Dendritic cell treated with granulocyte-macrophage colony-stimulating factor and Interleukin-4, amounts not matched to agents 40 ng/mL and 50 ng/mL, for 4 days (primary cell): Measurements from ENCODE around the gene NXN.
"Not testable (repeated sequence)": the region's sequence is repeated elsewhere in the genome, so short reads cannot be mapped to it uniquely, and the experiment has no call there.

Experiments
- H3K27ac Mint-ChIP-seq: one replicate; pipeline ENCODE4 v1.8.0; 2022; ENCODE audit warnings: mild to moderate bottlenecking, mixed read lengths
- H3K27me3 Mint-ChIP-seq: one replicate; pipeline ENCODE4 v1.8.0; 2022; ENCODE audit warnings: mild to moderate bottlenecking, mixed read lengths
- H3K36me3 Mint-ChIP-seq: one replicate; pipeline ENCODE4 v1.8.0; 2022; ENCODE audit warnings: low read depth, mixed read lengths
- H3K4me1 Mint-ChIP-seq: one replicate; pipeline ENCODE4 v1.8.0; 2022; ENCODE audit warnings: low read depth, mixed read lengths
- H3K4me3 Mint-ChIP-seq: one replicate; pipeline ENCODE4 v1.8.0; 2022; ENCODE audit warnings: mild to moderate bottlenecking, moderate library complexity, mixed read lengths
- H3K9me3 Mint-ChIP-seq: one replicate; pipeline ENCODE4 v1.8.0; 2022; ENCODE audit warnings: mixed read lengths
- intact Hi-C: fragments of 100-400 bp; cut with micrococcal nuclease; formaldehyde crosslinking; loops from one replicate; pipeline ENCODE4 v1.15.0; 2022

NXN gene

GRCh38 chr17:800446-801242 is 178.9 kb downstream of the NXN start:
- peaks cover 2% of the 10 kb centered on the region for H3K27me3 Mint-ChIP-seq
- H3K4me3 Mint-ChIP-seq, result no peak overlapping the region
- no peaks in the 10 kb centered on the region for H3K4me1 Mint-ChIP-seq
- H3K9me3 Mint-ChIP-seq, result no peaks in the 10 kb centered on the region
- intact Hi-C loops, result no loop called here
- no peak overlapping the region for H3K27ac Mint-ChIP-seq
- H3K36me3 Mint-ChIP-seq, result no peaks in the 10 kb centered on the region

- H3K36me3 Mint-ChIP-seq, result no peaks in the 10 kb centered on the region
- peaks cover 9% of the 10 kb centered on the region for H3K4me1 Mint-ChIP-seq
- H3K27ac Mint-ChIP-seq, result no peak overlapping the region
Observed at GRCh38 chr17:799261-799660, 180.3 kb downstream of the NXN start.

GRCh38 chr17:798246-798645 is 181.3 kb downstream of the NXN start:
- H3K9me3 Mint-ChIP-seq, result no peaks in the 10 kb centered on the region
- intact Hi-C loops, result no loop called here
- peaks cover 4% of the 10 kb centered on the region for H3K27me3 Mint-ChIP-seq
- no peak overlapping the region for H3K4me3 Mint-ChIP-seq
- no peak overlapping the region for H3K27ac Mint-ChIP-seq
- H3K4me1 Mint-ChIP-seq, result peaks cover 9% of the 10 kb centered on the region
- H3K36me3 Mint-ChIP-seq, result peaks cover 2% of the 10 kb centered on the region

More at GRCh38 chr17:799261-799660, 180.3 kb downstream of the NXN start:
- Mint-ChIP-seq H3K27me3 (peaks cover 4% of the 10 kb centered on the region), H3K4me3 (no peak overlapping the region), H3K9me3 (no peaks in the 10 kb centered on the region)
- intact Hi-C loops, result no loop called here

- peaks cover 4% of the 10 kb centered on the region for H3K27me3 Mint-ChIP-seq
- H3K4me3 Mint-ChIP-seq, result no peak overlapping the region
- intact Hi-C loops, result no loop called here
- no peaks in the 10 kb centered on the region for H3K9me3 Mint-ChIP-seq
- peaks cover 9% of the 10 kb centered on the region for H3K4me1 Mint-ChIP-seq
- peaks cover 12% of the 10 kb centered on the region for H3K36me3 Mint-ChIP-seq
- H3K27ac Mint-ChIP-seq, result no peak overlapping the region
Observed at GRCh38 chr17:797236-797840, 182.2 kb downstream of the NXN start.

- no peaks in the 10 kb centered on the region for H3K9me3 Mint-ChIP-seq
Observed at GRCh38 chr17:796609-797008, 183.0 kb downstream of the NXN start.

GRCh38 chr17:795721-796120 is 183.9 kb downstream of the NXN start:
- no peak overlapping the region for H3K27ac Mint-ChIP-seq
- H3K4me1 Mint-ChIP-seq, result peaks cover 9% of the 10 kb centered on the region
- H3K36me3 Mint-ChIP-seq, result peaks cover 28% of the 10 kb centered on the region
- peaks cover 2% of the 10 kb centered on the region for H3K27me3 Mint-ChIP-seq
- no peak overlapping the region for H3K4me3 Mint-ChIP-seq
- no peaks in the 10 kb centered on the region for H3K9me3 Mint-ChIP-seq
- intact Hi-C loops, result loop anchor here (1.0 kb wide), 1 partner anchor 186 kb away; no protein-coding TSS in a partner anchor

More at GRCh38 chr17:796609-797008, 183.0 kb downstream of the NXN start:
- Mint-ChIP-seq H3K4me1 (peaks cover 9% of the 10 kb centered on the region), H3K4me3 (no peak overlapping the region), H3K36me3 (peaks cover 19% of the 10 kb centered on the region), H3K27ac (no peak overlapping the region), H3K27me3 (peaks cover 4% of the 10 kb centered on the region)
- intact Hi-C loops, result no loop called here

GRCh38 chr17:795276-795675 is 184.3 kb downstream of the NXN start:
- Mint-ChIP-seq H3K4me3 (no peak overlapping the region), H3K36me3 (peaks cover 32% of the 10 kb centered on the region), H3K4me1 (peaks cover 9% of the 10 kb centered on the region), H3K9me3 (no peaks in the 10 kb centered on the region), H3K27me3 (peaks cover 2% of the 10 kb centered on the region), H3K27ac (no peak overlapping the region)
- intact Hi-C loops, result loop anchor here (1.0 kb wide), 1 partner anchor 186 kb away; no protein-coding TSS in a partner anchor

- Mint-ChIP-seq H3K4me1 (peaks cover 9% of the 10 kb centered on the region), H3K9me3 (no peaks in the 10 kb centered on the region), H3K27ac (no peak overlapping the region), H3K36me3 (peaks cover 36% of the 10 kb centered on the region), H3K4me3 (peak overlapping the region; percentile 53), H3K27me3 (peaks cover 2% of the 10 kb centered on the region)
- intact Hi-C loops, result loop anchor here (1.0 kb wide), 1 partner anchor 186 kb away; no protein-coding TSS in a partner anchor
Observed at GRCh38 chr17:794876-795275, 184.7 kb downstream of the NXN start.

GRCh38 chr17:792277-792676 is 187.3 kb downstream of the NXN start:
- Mint-ChIP-seq H3K4me3 (no peak overlapping the region), H3K27ac (no peak overlapping the region), H3K9me3 (no peaks in the 10 kb centered on the region), H3K4me1 (peaks cover 9% of the 10 kb centered on the region), H3K27me3 (peaks cover 2% of the 10 kb centered on the region), H3K36me3 (peaks cover 62% of the 10 kb centered on the region)
- intact Hi-C loops, result no loop called here

- intact Hi-C loops, result no loop called here
- no peak overlapping the region for H3K27ac Mint-ChIP-seq
- no peaks in the 10 kb centered on the region for H3K9me3 Mint-ChIP-seq
- no peak overlapping the region for H3K4me3 Mint-ChIP-seq
- peaks cover 2% of the 10 kb centered on the region for H3K27me3 Mint-ChIP-seq
- H3K4me1 Mint-ChIP-seq, result peaks cover 9% of the 10 kb centered on the region
- H3K36me3 Mint-ChIP-seq, result peaks cover 67% of the 10 kb centered on the region
Observed at GRCh38 chr17:791829-792228, 187.7 kb downstream of the NXN start.

GRCh38 chr17:790874-791247 is 188.7 kb downstream of the NXN start:
- H3K36me3 Mint-ChIP-seq, result peaks cover 76% of the 10 kb centered on the region
- H3K4me1 Mint-ChIP-seq, H3K27me3 Mint-ChIP-seq, H3K4me3 Mint-ChIP-seq, intact Hi-C loops, H3K27ac Mint-ChIP-seq, H3K9me3 Mint-ChIP-seq: not testable (repeated sequence)

GRCh38 chr17:789931-790873 is 189.4 kb downstream of the NXN start:
- H3K4me1 Mint-ChIP-seq, H3K27me3 Mint-ChIP-seq, intact Hi-C loops, H3K27ac Mint-ChIP-seq, H3K9me3 Mint-ChIP-seq, H3K4me3 Mint-ChIP-seq: not testable (repeated sequence)
- peaks cover 76% of the 10 kb centered on the region for H3K36me3 Mint-ChIP-seq

GRCh38 chr17:789160-789840 is 190.3 kb downstream of the NXN start:
- H3K27me3 Mint-ChIP-seq, result no peaks in the 10 kb centered on the region
- H3K9me3 Mint-ChIP-seq, result no peaks in the 10 kb centered on the region
- H3K4me3 Mint-ChIP-seq, result no peak overlapping the region
- H3K36me3 Mint-ChIP-seq, result peaks cover 79% of the 10 kb centered on the region
- peaks cover under 1% of the 10 kb centered on the region for H3K4me1 Mint-ChIP-seq
- H3K27ac Mint-ChIP-seq, result no peak overlapping the region
- intact Hi-C loops, result no loop called here
